HG02938 (cell line): ENCODE results near the gene PKN2.

ENCODE experiments used
- ATAC-seq: cut with Tn5 transposase; IDR thresholded peaks from one replicate; pipeline ENCODE4 v1.9.1; 2021; ENCODE audit warnings: mild to moderate bottlenecking, moderate library complexity; ENCODE audit not compliant: unreplicated experiment

Gene PKN2

DNA sequence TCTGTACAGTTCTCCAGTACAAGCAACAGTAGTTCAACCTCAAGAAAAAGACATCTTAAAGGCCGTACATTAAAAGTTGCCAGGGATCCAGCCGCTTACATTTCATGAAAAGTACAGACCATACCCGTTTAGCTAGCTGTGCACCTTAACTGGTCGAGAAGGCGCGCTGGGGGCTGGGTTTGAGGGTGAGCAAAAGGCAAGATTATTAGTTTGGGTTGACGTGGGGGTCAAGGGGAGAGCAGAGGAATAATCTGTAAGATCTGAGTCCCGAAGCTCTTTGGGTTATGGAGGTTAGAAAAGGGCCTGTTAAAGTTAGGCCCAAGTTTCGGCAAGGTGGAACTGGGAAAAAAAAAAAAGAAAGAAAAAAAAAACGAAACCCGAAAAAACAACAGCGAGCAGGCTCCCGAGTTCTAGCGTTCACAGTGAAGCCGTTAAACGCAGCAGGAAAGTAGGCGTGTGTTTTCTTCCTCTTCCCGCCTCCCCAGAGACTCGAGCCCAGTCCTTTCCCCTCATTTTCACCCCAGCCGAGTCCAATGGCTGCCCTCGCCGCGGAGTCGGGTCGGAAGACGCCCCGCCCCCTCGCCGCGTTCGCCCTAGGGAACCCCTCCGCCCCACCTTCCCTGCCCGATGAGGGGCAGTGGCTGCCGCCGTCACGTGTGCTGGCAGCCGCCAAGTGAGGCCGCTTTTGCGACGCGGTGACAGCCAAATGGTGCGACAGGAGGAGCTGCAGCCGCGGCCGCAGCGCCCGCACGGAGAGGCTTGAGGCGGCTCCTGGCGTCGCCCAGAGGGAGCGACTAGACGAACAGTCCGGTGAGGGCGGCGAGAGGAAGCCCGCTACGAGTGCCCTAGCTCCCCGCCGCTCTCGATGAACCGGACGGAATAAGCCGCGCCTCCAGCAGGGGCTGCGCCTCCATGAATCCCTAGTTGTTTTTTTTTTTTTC is at the start of gene PKN2:
Gene PKN2, plus strand, starts transcription at position 733 of the 941 bp plus-strand sequence. CDS start 308 bp downstream, outside the sequence.
- peak; percentile 85 for ATAC-seq

DNA sequence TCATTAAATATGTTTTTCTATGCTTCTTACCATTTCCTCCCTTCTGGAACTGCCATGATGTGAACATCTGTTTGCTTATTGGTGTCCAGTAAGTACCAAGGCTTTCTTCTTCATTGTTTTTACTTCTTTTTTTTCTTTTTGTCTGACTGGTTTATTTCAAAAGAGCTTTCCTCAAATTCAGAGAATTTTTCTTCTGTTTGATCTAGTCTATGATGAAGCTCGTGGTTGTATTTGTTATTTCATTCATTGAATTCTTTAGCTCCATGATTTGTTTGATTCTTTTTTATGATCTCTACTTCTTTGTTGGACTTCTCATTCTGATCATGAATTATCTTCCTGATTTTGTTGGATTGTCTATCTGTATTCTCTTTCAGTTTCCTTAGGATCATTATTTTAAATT is 49.5 kb upstream of the PKN2 start:
- ATAC-seq, result no peak

DNA sequence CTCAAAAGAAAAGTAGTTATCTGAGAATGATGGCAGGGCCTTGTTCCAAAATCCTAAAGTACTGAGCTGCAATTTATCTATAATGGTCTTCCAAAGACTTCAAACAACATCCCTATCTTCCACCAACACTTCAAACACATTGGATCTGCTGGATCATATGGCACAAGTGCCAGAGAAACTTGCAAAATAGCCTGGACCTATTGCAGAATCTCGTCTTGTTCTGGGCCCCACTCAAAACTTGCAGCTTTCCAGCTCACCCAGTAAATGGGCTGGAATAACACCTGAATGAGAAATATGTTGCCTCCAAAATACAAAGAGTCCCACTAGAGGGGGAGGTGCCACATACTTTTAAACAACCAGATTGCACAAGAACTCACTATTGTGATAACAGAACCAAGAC is 44.0 kb upstream of the PKN2 start:
- no peak for ATAC-seq

DNA sequence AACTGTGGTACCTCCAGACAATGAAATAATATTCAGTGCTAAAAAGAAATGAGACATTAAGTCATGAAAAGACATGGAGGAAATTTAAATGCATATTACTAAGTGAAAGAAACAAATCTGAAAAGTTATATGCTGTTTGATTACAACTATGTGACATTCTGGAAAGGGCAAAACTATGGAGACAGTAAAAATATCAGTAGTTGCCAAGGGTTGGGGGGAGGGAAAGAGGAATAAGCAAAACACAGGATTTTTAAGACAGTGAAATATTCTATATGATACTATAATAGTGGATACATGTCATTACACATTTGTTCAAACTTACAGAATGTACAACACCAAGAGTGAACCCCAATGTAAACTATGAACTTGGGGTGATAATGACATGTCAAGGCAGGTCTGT is 38.2 kb upstream of the PKN2 start:
- ATAC-seq, result no peak

DNA sequence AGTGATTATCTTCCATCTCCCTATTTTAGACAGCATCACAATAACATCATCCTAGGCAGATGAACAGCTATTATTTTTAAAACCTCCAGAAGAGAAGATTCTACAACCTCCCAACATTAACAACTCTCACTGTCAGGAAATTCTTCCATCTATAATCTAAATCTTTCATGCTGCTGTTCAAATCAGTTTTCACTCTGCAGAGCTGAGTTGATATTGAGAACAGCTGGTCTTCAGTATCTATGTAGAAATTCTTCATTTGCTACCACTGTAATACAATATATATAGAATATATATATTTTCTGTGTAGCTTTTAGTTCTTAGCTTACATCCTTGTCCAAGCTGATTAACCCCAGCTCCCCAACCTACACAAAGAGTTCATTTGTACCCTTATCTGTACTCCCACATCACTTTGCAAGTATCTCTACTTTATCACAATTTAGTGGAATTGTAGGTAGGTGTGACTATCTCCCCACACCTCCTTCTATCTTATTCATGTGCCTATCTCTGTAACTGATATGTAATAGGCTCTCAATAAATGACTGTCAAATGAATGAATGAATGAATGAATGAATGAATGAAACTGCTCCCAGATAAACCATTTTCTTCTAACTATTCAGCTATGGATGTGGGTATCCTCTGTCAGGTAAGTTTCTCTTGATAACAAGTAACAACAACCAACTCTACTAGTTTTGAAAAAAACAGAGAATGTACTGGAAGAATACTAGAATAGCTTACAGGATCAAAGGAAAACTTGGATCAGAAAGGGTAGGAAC is 37.4 kb upstream of the PKN2 start:
- no peak for ATAC-seq

DNA sequence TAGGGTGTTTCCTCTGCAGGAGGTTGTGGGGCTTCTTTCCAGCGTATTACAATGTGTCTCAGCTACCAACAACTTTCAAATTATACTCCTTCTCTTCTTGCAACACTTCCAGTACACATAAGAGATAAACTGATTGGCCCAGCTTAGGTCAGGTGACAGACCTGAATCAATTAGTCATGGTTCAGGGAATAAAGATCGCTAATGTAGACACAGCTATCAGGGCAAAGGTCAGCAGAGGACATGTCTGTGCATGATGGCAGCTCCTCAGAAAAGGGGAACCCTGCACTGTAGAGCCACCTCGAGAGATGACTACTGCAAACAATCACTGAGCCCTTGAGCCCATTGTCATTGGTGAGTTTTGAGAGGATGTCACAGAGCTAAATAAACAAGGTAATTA is 36.8 kb upstream of the PKN2 start:
- ATAC-seq, result peak; percentile 51

DNA sequence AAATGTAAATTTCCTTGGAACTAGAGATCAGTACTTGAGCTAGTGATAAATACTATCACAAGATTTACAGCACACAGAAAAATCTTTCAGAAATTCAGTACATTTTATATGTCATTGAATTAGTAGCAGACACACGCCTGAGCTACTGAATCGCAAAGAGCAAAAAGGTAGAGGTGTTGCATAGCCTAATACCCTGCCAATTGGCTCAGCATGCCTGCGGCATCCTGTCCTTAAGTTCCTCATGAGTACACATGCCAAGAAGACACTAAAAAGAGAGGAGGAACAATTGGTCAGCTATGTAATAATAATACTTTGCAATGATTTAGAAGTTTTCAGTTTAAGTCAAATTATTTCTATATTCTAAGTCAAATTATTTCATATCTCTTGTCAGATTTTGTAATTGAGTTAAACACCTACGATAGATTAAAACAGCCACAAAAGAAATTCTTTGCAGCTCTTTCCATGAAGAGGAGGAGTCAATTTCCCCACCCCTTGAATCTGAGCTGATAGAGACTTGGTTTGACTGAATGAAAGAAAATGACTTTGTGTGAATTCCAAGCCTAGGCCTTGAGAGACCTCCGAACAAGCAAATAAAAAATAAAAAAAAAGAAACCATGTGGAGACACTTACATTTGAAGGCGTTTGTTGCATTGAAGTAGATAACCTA is 36.2 kb upstream of the PKN2 start:
- ATAC-seq, result no peak

DNA sequence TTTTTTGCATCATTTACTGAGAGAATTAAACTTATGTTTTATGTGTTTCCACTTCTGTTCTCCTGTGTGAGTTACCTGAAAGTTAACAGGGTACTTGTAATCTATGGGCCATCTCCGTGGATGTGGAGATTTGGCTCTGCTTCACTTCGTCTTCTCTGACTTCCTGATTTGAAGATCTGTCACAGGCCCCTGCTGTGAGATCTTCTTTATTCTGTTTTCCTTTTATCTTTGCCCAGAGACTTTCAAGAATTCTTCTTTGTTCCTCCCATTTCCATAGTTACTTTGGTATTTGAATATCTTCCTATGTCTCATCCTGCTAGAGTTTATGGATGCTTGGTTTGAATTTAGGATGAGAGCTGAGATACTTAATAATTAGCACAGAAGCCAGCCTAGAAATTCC is 35.4 kb upstream of the PKN2 start:
- ATAC-seq, result no peak

DNA sequence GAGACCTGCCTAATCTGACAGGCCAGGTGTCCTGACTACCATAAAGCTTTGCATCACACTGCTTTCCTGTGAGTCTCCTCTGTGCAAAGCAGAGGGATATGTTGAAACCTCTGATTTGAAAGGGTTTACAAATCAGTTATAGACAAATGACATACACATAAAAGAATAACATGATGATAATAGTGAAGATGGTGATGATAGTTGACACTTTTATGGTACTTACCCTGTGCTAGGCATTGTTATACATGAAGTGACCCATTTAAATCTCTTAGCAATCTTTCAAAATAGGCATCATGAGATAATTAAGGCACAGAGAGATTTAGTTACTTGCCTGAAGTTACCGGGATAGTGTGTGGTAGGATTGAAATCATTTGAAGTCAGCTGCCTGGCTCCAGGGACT is 34.1 kb upstream of the PKN2 start:
- no peak for ATAC-seq

DNA sequence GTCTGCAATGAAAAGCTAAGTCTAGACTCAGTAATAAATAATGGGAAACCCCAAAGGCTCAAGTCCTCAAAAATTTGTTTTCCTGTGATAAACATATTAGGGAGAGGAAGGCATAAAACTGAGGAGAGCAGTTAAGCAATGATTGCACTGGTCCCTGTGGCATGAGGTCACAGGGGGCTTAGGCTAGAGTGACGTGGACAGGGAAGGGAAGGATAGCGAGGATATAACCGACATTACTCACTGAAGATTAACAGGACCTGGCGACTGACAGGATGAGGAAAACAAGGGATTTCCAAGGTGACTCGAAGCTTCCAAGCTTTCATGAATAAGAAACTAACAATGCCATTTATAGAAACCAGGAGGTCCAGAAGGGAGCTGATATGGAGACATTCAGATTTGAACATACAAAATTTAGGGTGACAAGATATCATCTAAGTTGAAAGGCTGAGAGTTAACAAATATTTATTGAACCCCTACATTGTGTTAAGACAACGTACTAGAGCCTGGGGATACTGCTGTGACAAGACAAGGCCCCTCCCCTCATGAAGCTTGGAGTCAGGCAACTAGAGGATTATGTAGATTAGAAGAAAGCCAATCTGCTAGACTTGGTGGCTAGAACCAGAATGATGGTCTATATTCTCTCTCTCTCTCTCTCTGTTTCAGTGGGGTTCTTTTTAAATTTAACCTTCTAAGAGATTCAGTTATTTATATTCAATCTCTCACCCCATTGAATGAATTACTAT is 33.2 kb upstream of the PKN2 start:
- no peak for ATAC-seq

DNA sequence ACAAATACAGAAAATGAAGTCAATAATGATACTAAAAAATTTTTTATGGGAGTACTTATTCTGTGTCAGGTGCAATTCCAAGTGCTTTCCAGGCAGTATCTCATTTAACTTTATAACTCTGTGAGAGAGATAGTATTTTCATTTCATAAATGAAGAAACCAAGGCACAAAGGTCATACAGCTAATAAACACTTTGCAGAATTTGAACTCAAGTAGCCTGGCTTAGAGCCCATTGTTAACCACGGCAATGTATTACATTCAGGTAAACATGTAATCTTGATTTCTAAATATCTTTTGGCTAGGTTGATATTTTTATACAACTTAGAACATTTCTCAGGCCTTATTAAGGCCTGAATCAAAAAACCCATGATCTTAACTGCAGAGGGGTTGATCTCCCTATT is 28.9 kb upstream of the PKN2 start:
- ATAC-seq, result no peak

DNA sequence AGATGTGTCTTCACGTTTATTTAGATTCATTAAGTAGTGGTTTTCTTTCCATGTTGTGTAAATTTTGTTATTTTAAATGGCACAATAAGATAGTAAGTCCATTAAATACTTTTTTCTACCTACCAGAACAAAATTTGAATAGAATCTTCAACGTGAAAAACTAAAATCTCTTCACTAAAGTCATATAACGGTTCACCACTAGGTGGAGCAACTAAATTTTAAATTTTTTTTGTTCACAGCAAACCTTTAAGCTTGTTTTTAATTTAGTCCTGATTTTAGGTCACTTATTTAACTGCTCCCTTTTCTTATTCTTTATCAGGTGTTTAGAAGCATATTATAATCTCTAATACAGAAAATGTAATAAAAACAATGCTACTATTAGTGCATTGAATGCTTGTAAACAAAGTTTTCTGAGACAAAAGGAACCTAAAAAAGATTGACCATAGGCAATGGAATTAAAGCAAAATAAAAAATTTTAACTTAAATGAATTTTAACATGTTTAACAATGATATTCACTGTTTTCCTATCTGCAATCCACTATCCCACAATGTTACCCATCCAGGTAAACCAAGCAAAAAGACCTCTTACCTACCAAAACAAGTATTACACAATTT is 28.3 kb upstream of the PKN2 start:
- ATAC-seq, result no peak

DNA sequence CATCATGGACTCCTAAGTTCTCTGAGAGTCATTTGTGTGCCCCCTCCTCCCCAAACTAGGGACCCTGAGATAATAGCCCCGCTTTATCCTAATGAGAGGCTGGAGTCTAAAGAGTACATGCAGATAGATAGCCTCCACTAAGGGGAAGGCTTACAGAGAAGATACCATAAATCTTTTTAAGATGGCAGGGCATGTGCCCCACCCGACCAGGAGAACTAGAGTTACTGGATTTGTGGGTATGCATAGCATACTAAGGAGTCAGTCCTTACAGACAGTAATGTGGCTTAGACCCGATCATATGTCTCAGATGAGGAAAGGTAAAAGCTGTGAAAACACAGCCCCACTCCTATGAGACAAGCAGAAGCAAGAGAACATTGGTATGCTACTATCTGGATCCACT is 25.7 kb upstream of the PKN2 start:
- no peak for ATAC-seq

DNA sequence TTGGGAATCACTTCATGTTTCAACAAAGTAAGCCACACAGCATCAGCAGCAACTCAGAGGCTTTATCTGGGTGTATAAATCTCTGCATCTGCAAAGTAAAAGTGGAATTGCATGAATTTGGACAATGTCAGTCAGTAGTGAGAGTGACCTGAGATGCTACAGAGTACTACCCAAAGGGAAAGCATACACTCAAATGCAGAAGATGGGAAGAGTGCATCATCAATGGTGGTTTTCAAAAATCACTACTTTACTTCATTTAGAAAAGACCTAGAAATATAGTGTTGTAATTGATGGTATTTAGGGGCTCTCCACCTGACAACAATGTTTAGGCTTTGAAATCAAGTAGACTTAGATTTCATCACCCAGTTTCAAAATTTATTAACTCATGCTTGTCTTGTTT is 24.5 kb upstream of the PKN2 start:
- no peak for ATAC-seq

DNA sequence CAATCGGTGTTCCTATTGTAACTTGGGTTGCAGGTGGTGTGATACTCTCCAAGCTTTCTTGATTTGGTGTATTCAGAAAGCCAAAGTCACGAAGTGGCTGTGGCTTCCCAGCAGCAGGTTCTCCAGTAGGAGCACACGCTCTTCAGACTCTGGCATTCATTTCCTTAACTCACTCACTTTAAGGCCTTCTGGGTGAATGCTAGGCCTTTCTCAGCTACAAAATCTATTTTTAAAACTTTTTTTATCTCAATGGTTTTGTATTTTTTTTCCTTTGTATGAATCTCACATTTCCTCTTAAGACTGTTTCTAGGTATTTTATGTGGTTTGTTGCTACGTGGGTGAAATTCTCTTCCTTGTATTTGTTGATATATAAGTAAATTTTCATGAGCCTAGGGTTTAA is 22.9 kb upstream of the PKN2 start:
- ATAC-seq, result no peak

DNA sequence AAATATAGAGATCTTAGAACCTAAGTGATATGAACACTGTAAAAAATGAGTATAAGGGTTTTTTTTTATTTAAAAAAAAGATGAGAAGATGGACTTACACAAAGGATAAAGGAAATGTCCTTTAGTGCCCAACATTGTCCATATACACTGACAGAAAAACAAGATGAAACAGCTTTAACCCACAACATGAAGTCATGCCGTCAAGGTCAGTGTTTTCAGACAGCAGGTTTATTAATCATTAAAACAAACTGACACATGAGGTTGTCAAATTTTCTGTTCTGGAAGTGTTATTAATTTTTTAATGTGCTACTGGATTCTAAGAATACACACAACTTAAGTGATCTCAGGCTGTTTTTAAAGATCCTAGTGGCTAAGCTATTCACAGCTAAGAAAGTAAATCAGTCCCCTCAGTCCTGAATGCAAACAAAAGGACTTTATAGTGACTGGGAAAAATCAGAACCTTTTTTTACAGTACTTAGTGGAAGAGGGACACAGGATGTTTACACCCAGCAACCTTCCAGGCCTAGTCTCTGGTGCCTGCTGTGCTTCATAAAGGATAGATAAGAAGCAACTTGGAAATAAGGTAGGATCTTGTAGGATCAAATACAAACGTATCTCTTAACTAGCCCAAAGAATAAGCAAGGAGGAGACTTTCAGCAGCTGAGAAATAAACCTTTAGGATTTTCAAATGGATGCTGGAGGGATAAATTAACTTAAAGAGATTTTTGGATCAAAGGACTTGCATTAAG is 21.9 kb upstream of the PKN2 start:
- peak; percentile 61 for ATAC-seq

DNA sequence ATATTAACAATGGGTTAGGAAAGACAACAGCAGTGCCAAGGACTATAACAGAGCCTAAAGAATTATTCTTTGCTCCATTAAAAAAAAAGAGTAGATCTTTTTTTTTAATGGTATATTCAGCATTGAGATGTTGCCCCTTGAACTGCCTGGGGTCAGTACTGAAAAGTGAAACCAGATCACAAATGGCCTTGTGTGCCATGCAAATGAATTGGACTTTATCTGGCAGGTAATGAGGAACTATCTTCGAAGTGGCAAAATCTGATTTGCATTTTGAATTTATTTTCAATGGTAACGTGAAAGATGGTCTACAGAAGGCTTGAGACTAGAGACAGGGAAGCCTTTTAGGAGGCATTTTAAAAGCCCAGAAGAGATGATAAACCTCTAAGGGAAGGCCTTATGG is 21.4 kb upstream of the PKN2 start:
- ATAC-seq, result no peak

DNA sequence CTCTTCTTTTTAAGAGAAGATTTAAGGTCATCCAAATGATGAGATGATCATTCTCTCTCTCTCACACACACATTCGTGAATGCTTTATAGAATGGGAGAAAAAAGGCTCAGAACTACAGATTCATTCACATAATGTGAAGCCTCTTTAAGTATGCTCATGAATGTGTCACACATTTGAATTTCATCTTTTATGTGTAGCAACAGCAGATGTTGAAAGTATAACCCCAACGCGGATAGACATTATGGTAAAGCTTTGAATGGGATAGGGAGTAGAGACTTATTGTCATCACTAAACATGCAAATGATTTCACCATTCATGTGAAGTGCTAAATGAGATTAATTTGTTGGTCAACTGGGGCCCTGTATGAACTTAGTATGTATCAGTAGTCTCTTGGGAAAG is 15.7 kb upstream of the PKN2 start:
- ATAC-seq, result no peak

DNA sequence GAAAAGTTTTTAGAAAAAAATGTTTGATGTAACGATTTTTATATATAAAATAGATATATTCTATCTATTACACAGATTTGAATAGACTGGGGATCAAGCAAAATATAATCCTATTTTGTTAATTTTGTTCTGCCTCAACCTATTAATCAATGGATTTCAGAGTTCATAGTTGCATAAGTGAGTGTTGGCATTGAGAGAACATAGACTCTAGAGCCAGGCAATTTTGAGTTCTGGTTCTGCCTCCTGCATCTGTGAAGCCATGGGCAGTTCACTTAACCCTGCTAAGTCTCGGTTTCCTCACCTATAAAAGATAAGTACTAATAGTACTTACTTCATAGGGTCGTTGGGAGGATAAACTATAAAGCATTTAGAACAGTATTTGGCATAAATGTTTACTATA is 13.6 kb upstream of the PKN2 start:
- no peak for ATAC-seq

DNA sequence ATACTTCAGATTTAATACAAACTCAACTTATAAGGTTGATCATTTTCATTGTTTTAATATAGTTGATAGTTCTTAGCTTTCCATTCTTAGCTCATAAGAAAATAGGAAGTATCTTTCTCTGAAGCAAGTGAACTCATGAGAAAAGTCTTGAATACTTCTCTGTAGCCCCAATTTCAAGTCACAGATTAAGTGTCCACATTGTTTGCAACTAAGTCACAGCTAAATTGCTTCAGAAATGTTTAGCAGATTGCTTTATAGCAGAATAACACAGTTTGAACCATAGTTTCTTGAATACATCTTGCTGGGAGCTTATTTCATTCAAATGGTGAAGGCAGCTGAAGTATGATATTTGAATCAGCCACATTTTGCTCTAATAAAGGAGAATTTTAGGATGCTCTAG is 10.6 kb upstream of the PKN2 start:
- no peak for ATAC-seq
